Subcutaneous adipose tissue (tissue), 4 donors: ENCODE data around the gene GOLGA2. TPM values are rescaled to one million over a fixed set of nuclear protein-coding genes. Genes with fewer than 3 reads are reported as not detected.

Experiments used
- CTCF ChIP-seq: fragments of 450-650 bp; IDR thresholded peaks from one replicate; pipeline ENCODE4 v1.5.1; 2016; ENCODE audit warnings: low read depth, mild to moderate bottlenecking, control low read depth, antibody characterized with exemption, moderate library complexity
- total RNA-seq, 4 donors: library from RNA; depleted of rRNA; stranded (reverse); fragments of >200 nt; gene quantifications; one replicate each; pipeline ENCODE4 v1.1.0, GENCODE V29; 2016

GOLGA2 gene
- total RNA-seq, 4 donors from 2014 or later, result 70.0 to 123 (median 86.2) TPM

GRCh38 chr9:128292009-128292408 lies 16.2 kb upstream of the GOLGA2 start:
- no peak for TF ChIP-seq CTCF

- TF ChIP-seq CTCF, result no peak
These were observed 12.6 kb upstream of the GOLGA2 start for GRCh38 chr9:128288273-128289004.

GRCh38 chr9:128286440-128286839 lies 10.6 kb upstream of the GOLGA2 start:
- no peak for TF ChIP-seq CTCF

GRCh38 chr9:128285033-128285784 lies 9.4 kb upstream of the GOLGA2 start:
- TF ChIP-seq CTCF, result no peak

- no peak for TF ChIP-seq CTCF
These were observed 6.7 kb upstream of the GOLGA2 start for GRCh38 chr9:128282500-128282899.

GRCh38 chr9:128280084-128280622 lies 4.3 kb upstream of the GOLGA2 start:
- TF ChIP-seq CTCF, result no peak

GRCh38 chr9:128276574-128277270 lies 915 bp upstream of the GOLGA2 start:
- no peak for TF ChIP-seq CTCF
